Fibroblast of skin of back (primary cell): Measurements from ENCODE around the gene STH.

Experiments used
- DNase-seq: peaks from one replicate; pipeline ENCODE4 v3.0.0-alpha.2; 2013

Gene STH

GRCh38 chr17:45968732-45969131 lies 30.3 kb upstream of the STH start:
- DNase-seq, result no peak

DNA sequence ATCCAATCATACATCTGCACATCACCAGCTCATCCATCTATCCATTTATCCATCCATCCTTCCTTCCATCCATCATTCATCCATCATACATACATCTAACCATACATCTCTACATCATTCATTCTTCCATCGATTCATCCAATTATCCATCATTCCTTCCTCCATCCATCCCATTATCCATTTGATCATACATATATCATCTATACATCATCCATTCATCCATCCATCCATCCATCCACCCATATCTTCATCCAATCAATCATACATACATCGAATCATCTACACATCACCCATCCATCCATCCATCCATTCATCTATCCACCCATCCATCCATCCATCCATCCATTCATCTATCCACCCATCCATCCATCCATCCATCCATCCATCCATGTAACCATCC lies 29.3 kb upstream of the STH start:
- DNase-seq, result no peak

GRCh38 chr17:45970659-45971058 lies 28.4 kb upstream of the STH start:
- DNase-seq, result no peak

DNA sequence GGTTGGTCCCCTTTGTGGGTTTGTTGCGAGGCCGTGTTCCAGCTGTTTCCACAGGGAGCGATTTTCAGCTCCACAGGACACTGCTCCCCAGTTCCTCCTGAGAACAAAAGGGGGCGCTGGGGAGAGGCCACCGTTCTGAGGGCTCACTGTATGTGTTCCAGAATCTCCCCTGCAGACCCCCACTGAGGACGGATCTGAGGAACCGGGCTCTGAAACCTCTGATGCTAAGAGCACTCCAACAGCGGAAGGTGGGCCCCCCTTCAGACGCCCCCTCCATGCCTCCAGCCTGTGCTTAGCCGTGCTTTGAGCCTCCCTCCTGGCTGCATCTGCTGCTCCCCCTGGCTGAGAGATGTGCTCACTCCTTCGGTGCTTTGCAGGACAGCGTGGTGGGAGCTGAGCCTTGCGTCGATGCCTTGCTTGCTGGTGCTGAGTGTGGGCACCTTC lies 27.3 kb upstream of the STH start:
- DNase-seq, result no peak

DNA sequence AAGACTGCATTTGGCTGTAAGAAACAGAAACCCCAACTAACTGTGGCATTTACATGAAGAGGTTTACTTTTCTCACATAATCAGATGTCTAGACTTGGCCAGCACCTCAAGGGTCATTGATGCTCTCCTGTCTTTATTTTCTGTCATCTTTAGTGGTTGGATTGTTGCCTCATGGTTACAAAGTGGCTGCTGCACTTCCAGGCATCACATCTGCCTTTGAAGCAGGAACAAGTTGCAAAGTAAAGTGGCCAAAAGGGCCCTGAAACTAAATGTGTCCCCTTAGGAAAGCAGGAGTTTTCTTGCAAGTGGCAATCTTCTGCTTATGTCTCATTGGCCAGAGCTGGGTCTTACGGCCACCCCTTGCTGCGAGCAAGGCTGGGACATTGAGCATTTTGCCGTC lies 26.5 kb upstream of the STH start:
- no peak for DNase-seq

DNA sequence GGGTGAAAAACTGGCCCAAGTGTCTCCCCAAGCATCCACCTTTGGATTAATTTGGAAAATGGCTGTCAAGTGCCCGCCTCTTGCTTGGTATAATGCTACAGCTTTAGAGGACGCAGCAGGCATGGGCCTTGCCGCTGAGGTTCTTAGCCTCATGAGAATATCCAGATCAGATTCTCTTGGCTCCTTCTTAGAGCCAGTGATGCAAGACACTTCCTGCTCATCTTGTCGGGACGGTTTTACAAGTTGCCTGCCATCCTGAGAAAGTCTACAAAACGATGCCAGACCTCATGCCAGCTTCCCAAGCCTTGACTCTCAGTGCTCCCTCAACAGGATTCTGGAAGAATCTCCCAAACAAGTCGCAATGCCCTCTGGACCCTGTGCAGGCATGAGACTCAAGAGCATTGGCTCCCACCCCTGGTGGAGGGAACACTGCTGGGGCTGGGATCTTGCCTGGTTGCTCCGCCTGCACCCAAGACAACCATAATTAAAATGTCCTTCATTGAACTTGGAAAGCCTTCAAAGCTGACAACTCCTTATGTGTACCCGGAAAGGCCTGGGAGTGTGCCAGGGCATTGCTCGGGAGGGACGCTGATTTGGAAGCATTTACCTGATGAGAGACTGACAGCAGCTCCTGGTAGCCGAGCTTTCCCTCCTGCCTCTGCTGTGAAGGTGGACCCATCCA lies 25.8 kb upstream of the STH start:
- DNase-seq, result no peak

GRCh38 chr17:45973946-45974859 lies 24.8 kb upstream of the STH start:
- DNase-seq, result no peak

DNA sequence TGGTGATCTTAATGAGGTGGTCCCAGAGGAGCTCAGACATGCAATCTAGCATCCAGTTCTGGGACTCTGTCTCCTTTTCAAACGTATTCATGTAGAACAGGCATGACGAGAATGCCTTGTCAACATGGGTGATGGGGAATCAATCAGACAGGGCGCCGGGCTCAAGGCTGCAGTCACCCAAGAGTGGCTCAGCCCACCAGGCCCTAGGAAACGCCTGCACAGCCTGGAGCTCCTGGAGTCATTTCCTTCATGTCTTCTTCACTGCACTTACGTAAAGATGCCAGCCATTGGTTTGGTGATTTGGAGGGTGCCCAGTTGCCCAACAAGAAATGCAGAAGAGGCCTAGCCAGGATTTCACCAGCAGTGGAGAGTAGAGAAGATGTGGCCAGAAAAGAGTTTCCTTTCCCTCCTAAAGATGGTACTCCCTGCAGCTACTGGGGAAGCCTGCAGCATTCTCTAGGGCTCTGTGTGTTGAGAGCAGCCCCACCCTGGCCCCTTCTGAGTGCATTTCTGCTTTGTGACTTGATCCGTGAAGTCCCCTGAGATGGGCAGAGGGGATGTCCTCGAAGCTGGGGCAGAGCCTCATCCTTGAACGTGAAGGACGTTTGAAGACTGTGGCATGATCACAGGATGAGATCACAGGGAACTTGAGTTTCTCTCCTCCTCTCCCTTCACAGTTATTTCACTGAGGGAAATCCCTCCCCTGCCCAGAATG lies 24.0 kb upstream of the STH start:
- DNase-seq, result no peak

GRCh38 chr17:45975640-45976295 lies 23.3 kb upstream of the STH start:
- no peak for DNase-seq

DNA sequence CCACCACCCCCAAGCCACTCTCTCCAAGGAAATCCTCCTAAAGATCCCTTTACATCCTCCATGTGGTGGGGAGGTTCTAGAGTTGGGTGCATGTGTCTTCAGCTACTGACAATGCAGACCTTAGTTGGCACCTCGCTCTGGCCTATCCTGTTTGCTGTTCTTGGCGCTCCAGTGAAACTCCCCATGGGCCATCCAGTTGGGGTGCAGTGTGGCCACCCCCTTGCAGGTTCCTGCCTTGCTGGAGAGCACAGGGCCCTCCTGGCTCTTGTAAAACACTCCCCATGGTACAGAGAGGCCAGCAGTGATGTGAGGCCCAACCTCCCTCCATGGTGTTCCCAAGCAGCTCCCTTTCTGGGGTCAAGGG lies 22.7 kb upstream of the STH start:
- DNase-seq, result no peak

DNA sequence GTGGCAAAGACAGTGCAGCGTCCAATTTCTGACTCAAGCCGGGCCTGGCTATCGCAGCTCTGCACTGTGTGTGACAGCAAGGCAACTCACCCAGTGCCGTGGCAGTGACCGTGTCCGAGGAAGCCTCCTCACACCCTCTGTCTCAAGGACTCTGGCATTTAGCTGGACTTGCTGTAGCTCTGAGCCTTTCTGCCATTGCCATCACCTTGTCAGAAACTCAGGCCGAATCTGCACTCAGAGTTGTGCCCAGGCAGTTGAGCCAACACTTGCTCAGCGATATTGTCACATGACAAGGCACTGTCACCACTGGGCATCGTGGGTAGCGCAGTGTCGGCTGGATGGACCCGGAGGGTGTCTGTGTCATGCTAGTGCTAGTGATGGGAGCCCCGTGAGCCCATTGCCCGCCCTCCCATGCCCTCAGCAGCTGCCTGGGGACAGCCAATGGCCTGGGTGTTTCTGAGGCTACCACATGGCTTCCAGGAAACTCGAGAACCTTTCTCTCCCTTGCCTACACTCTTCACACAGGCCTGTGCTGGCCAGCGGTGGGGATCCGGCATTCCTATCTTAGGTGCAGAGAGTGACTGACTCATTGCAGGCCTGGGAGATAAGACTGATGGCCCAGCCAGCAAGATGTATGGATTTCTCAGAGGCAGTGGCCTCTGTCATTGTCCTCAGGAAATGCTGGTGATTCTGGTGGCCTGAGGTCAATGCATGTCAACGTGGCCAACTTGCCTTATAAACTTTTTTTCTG lies 22.1 kb upstream of the STH start:
- DNase-seq, result no peak

DNA sequence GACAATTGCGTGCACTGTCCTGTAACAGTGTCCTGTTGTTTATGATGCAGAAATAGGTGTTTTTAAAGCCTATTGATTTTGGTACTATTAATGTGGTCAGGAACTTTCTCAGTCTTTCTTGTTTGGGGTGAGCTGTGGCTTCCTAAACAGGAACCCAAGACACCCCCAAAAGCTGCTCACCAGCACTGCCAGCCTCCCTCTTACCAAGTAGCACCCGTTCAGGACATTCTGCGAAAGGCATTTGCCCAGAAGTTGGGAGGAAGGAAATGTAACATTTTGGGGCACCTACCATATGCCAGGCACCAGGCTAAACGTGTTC lies 21.6 kb upstream of the STH start:
- DNase-seq, result no peak

DNA sequence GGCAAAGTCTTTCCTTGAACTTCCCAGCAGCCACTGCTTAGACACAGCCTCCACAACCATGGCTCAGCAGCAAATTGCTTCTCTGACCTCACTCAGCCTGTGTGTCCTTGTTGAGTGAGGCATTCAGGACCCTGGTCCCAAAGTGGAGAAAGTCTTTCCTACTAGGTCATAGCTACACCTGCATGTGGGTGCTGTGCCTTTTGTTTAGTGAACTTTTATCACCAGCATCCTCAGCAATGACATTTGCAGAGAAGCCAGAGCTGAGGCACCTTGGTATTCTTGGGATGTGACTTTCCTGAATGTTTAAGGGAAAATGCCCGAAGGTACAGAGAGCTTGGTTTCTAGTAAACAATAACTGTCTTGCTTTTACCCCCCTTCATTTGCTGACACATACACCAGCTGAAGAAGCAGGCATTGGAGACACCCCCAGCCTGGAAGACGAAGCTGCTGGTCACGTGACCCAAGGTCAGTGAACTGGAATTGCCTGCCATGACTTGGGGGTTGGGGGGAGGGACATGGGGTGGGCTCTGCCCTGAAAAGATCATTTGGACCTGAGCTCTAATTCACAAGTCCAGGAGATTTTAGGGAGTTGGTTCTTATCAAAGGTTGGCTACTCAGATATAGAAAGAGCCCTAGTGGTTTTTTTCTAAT lies 20.9 kb upstream of the STH start:
- no peak for DNase-seq

GRCh38 chr17:45979137-45979536 lies 19.9 kb upstream of the STH start:
- no peak for DNase-seq

GRCh38 chr17:45980855-45981254 lies 18.2 kb upstream of the STH start:
- DNase-seq, result no peak

DNA sequence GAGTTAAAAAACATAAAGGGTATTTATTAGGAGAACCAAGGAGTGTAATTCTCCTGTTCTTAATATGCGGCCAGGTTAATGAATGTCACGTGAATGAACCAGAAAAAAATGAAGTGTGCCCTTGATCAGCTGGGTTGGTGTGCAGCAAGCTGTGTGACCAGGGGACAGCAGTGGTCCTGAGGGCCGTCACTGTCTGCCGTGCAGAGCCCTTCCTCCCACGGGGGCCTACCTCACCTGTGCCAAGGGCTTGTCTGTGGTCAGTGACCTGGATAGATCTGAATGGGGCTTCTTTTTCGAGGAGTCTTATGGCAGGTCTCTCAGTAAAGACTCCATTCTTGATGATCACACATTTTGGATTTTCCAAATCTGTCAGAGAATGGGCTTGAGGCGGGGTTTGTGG lies 17.7 kb upstream of the STH start:
- DNase-seq, result no peak

- no peak for DNase-seq
Observed at GRCh38 chr17:45982791-45983613, 16.0 kb upstream of the STH start.

DNA sequence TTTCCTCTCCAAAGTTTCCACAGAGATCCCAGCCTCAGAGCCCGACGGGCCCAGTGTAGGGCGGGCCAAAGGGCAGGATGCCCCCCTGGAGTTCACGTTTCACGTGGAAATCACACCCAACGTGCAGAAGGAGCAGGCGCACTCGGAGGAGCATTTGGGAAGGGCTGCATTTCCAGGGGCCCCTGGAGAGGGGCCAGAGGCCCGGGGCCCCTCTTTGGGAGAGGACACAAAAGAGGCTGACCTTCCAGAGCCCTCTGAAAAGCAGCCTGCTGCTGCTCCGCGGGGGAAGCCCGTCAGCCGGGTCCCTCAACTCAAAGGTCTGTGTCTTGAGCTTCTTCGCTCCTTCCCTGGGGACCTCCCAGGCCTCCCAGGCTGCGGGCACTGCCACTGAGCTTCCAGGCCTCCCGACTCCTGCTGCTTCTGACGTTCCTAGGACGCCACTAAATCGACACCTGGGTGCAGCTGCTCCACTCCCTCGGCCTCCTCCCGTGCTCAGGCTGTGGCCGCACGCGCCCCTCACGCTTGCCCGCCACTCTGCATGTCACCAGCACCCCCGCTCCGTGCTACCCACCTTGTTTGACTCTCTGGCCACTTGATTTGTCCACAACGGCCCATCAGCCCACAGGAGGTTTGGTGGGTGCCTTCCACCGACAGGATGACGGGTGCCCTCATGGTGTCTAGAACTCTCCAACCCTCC lies 15.3 kb upstream of the STH start:
- DNase-seq, result no peak

GRCh38 chr17:45984368-45984767 lies 14.7 kb upstream of the STH start:
- DNase-seq, result no peak

- no peak for DNase-seq
Observed at GRCh38 chr17:45985447-45985846, 13.6 kb upstream of the STH start.
